Measurements from ENCODE around the gene RPLP2. TPM values are rescaled to one million over a fixed set of nuclear protein-coding genes. Genes with fewer than 3 reads are reported as not detected.

RPLP2 gene
- total and polyA plus RNA-seq, 2 experiments from 2014 or later: 401 to 468 TPM

DNA sequence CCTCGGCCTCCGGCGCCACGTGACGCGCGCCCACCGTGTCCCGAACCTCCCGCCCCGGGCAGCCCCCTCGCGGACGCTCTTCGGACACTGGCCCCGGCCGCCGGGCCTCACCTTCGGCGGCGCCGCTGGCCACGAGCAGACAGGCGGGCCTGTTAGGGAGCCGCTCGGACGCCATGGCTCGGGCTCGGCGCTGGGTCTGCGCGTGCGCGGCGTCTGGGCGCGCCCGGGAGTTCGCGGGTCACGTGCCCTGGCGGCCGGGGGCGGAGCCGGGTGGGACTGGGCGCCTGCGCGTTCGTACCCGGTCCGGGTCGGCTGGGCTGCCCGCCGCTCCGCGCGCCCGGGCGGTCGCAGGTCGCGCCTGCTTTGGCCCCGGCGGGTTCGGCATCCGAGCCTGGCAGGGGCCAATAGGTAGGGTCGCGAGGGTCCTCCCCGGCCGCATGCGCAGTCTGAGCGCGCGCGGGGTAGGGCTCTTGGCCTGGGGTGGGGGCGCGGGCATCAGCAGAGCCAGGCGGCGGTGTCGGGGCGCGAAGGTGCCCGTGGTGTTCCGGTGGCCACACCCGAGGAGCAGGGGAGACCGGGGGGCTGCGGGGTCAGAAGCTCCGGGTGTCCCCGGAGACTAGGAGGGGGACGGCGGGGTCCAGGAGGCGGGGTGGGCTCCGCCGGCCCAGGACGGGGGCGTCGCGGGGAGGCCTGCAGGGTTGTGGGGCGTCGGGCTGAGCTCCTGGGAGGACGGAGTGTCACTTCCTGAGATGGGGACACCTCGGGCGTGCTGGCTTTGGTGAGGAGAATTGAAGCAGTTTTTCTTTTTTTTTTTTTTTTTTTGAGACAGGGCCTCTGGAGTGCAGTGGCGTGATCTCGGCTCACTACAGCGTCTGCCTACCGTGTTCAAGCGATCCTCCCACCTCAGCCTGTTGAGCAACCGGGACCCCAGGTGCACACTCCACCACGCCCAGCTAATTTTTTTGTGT lies 32.2 kb upstream of the RPLP2 start, which contains the start of gene GATD1:
TSS of gene GATD1 (minus strand) at position 200 of the 968 bp plus-strand sequence. CDS start at position 175, 25 bp downstream.
- H2AFZ ChIP-seq: peak within 1 kb of the TSS; percentile 99
- peaks cover 21% of the 10 kb centered on the region for H3K4me1 ChIP-seq (ENCODE audit: insufficient read depth)
- no peaks in the 10 kb centered on the region for H3K36me3 ChIP-seq (replicated peaks; ENCODE audit: insufficient read depth, low read depth)
- H3K79me2 ChIP-seq: peaks cover 64% of the 10 kb centered on the region
- TF ChIP-seq, protein P1, sequence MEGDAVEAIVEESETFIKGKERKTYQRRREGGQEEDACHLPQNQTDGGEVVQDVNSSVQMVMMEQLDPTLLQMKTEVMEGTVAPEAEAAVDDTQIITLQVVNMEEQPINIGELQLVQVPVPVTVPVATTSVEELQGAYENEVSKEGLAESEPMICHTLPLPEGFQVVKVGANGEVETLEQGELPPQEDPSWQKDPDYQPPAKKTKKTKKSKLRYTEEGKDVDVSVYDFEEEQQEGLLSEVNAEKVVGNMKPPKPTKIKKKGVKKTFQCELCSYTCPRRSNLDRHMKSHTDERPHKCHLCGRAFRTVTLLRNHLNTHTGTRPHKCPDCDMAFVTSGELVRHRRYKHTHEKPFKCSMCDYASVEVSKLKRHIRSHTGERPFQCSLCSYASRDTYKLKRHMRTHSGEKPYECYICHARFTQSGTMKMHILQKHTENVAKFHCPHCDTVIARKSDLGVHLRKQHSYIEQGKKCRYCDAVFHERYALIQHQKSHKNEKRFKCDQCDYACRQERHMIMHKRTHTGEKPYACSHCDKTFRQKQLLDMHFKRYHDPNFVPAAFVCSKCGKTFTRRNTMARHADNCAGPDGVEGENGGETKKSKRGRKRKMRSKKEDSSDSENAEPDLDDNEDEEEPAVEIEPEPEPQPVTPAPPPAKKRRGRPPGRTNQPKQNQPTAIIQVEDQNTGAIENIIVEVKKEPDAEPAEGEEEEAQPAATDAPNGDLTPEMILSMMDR (IDR thresholded peaks at IDR 0.05; ENCODE audit: poor library complexity): no peak
- TF ChIP-seq EZH2 (IDR thresholded peaks at IDR 0.05; ENCODE audit: borderline replicate concordance) (no peak), EZH2phosphoT487 (IDR thresholded peaks at IDR 0.05; ENCODE audit: low read depth, severe bottlenecking, unreplicated experiment) (no peak)
- H3K27ac ChIP-seq: peak within 1 kb of the TSS; percentile 95
- no peaks in the 10 kb centered on the region for H3K9me3 ChIP-seq (ENCODE audit: low read depth)
- no peaks in the 10 kb centered on the region for H3K9me2 ChIP-seq (replicated peaks; ENCODE audit: insufficient read depth)
- DNase-seq (ENCODE audit: low spot score): peak; percentile 97
- H4K20me1 ChIP-seq (ENCODE audit: insufficient read depth, poor library complexity, severe bottlenecking): peaks cover 40% of the 10 kb centered on the region
- WGBS (ENCODE audit: low lambda C conversion rate, missing lambda C conversion rate): 3% methylated on average over 82 of the region's 110 CpGs
- peak within 1 kb of the TSS; percentile 100 for H3K4me2 ChIP-seq
- no peaks in the 10 kb centered on the region for H3K27me3 ChIP-seq
- H3K4me3 ChIP-seq: peak within 1 kb of the TSS; percentile 100

DNA sequence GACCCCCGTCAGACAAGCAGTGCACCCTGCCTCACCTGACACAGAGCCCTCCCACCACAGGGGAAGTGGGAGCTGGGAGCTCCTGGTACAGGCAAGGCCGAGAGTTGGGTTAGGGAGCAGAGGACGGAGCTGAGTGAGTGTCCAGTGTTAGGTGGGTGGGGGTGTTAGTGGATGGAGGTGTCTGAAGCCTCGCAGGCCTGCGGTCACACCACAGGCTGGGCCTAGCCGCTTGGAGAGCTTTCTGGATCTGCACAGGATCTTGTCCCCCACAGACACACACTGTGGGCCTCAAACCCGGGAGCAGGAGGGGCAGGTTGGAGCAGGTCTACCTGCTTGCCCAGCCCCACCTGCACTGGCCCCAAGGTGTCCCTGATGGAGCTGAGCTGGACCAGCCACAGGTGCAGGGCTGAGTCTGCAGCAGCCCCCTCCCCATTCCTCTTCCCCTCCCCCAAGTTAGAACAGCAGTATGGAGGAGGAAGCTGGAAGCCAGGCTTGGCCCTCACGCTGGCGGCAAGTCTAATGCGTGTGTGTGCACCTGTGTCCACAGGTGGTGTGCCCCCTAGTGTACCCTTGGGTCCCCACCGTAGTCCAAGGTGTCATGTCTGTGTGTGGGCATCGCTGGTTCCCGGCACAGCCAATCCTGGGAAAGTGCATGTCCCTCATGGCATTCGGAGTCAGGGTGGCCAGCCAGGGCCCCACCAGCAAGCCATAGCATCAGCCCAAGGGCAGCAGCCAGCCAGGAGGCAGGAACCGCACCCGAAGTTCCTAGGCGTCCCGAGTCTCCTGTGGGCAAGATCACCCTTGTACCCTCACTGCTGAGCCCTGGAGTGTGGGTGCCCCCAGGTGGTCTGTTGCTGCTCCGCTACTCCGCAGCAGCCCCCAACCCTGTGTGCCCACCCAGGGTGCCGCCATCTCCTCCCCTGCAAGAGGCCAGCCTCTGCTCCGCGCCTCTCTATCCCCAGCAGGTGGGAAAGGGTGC lies 30.5 kb upstream of the RPLP2 start:
- H2AFZ ChIP-seq: no peak overlapping the region
- peaks cover 48% of the 10 kb centered on the region for H3K79me2 ChIP-seq
- H3K27me3 ChIP-seq: no peaks in the 10 kb centered on the region
- H4K20me1 ChIP-seq (ENCODE audit: insufficient read depth, poor library complexity, severe bottlenecking): peaks cover 27% of the 10 kb centered on the region
- H3K4me1 ChIP-seq (ENCODE audit: insufficient read depth): peaks cover 31% of the 10 kb centered on the region
- H3K9me2 ChIP-seq (replicated peaks; ENCODE audit: insufficient read depth): no peaks in the 10 kb centered on the region
- DNase-seq (ENCODE audit: low spot score): no peak
- TF ChIP-seq EZH2phosphoT487 (IDR thresholded peaks at IDR 0.05; ENCODE audit: low read depth, severe bottlenecking, unreplicated experiment) (no peak), EZH2 (IDR thresholded peaks at IDR 0.05; ENCODE audit: borderline replicate concordance) (no peak)
- TF ChIP-seq, protein P1 (IDR thresholded peaks at IDR 0.05; ENCODE audit: poor library complexity): no peak
- no peaks in the 10 kb centered on the region for H3K36me3 ChIP-seq (replicated peaks; ENCODE audit: insufficient read depth, low read depth)
- H3K4me2 ChIP-seq: no peak overlapping the region
- H3K4me3 ChIP-seq: no peak overlapping the region
- WGBS (ENCODE audit: low lambda C conversion rate, missing lambda C conversion rate): 95% methylated on average over 23 of the region's 23 CpGs
- H3K27ac ChIP-seq: no peak overlapping the region
- H3K9me3 ChIP-seq (ENCODE audit: low read depth): no peaks in the 10 kb centered on the region

DNA sequence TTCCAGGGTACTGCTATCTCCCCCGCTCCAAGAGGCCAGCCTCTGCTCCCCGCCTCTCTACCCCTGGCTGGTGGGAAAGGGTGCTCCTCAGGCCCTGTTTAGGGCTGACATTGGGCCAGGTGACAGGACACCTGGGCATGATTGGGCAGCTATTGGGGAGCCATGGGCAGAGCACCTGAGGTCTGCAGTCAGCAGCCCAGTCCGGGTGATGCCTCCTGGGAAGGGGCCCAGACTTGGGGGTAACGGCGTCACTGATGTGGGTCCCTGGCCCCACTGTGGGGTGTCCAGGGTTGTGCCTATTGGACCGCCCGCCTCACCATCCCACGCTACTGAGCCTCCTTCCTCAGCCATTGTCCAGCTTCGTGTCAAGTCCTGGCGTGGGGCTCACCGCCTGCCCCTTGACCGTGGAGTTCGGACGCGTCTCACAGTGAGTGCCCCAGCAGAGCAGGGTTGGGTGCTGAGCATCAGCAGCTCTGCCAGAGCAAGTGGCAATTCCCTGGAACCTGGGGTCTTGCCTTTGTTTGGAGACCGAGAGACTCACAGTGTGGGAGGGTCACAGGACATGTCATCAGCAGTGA lies 29.7 kb upstream of the RPLP2 start:
- peaks cover 40% of the 10 kb centered on the region for H3K79me2 ChIP-seq

More for the DNA sequence above, 29.7 kb upstream of the RPLP2 start:
- DNase-seq (ENCODE audit: low spot score): no peak
- H3K4me1 ChIP-seq (ENCODE audit: insufficient read depth): peaks cover 31% of the 10 kb centered on the region
- H3K4me2 ChIP-seq: no peak overlapping the region
- H3K27ac ChIP-seq: no peak overlapping the region
- no peaks in the 10 kb centered on the region for H3K27me3 ChIP-seq
- H2AFZ ChIP-seq: no peak overlapping the region
- TF ChIP-seq EZH2phosphoT487 (IDR thresholded peaks at IDR 0.05; ENCODE audit: low read depth, severe bottlenecking, unreplicated experiment) (no peak), EZH2 (IDR thresholded peaks at IDR 0.05; ENCODE audit: borderline replicate concordance) (no peak)
- TF ChIP-seq, protein P1 (IDR thresholded peaks at IDR 0.05; ENCODE audit: poor library complexity): no peak
- peaks cover 21% of the 10 kb centered on the region for H4K20me1 ChIP-seq (ENCODE audit: insufficient read depth, poor library complexity, severe bottlenecking)
- H3K9me2 ChIP-seq (replicated peaks; ENCODE audit: insufficient read depth): no peaks in the 10 kb centered on the region
- no peaks in the 10 kb centered on the region for H3K9me3 ChIP-seq (ENCODE audit: low read depth)
- no peak overlapping the region for H3K4me3 ChIP-seq
- no peaks in the 10 kb centered on the region for H3K36me3 ChIP-seq (replicated peaks; ENCODE audit: insufficient read depth, low read depth)
- 98% methylated on average over 16 of the region's 16 CpGs for WGBS (ENCODE audit: low lambda C conversion rate, missing lambda C conversion rate)
